Common myeloid progenitor, CD34-positive (primary cell): ENCODE measurements around the gene DHRS7.

ENCODE experiments used
- CTCF ChIA-PET: fragments of 350-600 bp; sonication (Branson Sonifier 250); formaldehyde crosslinking; loops from one replicate; lab custom pipeline; 2021; ENCODE audit warnings: antibody characterized with exemption; lab: Charles Lee
- POLR2A ChIA-PET: fragments of 350-600 bp; sonication (Branson Sonifier 250); formaldehyde crosslinking; loops from one replicate; lab custom pipeline; 2021; ENCODE audit warnings: antibody characterized with exemption; lab: Charles Lee
- DNase-seq, 3 donors: peaks; one replicate each; pipeline versions ENCODE4 v3.0.0 to v3.0.0-alpha.2; 2013
- H3K27ac ChIP-seq, 2 experiments: 1 replicate in 1 of 2; 2 replicates in 1 of 2; pipeline ENCODE4 v1.7.0; 2013; ENCODE audit warnings: inconsistent platforms in 2 of 2, low read length in 2 of 2, mild to moderate bottlenecking in 2 of 2, low read depth in 1 of 2, moderate library complexity in 1 of 2; ENCODE audit not compliant: severe bottlenecking in 2 of 2, insufficient read depth in 1 of 2, poor library complexity in 1 of 2
- H3K27me3 ChIP-seq, 5 experiments: replicated peaks in 2 of 5; 1 replicate in 3 of 5; 2 replicates in 2 of 5; pipeline versions ENCODE4 v1.6.1 to v1.7.0; 2013; ENCODE audit warnings: low read length in 4 of 5, mild to moderate bottlenecking in 2 of 5, moderate library complexity in 2 of 5, inconsistent platforms in 1 of 5; ENCODE audit not compliant: insufficient read depth in 5 of 5, control insufficient read depth in 4 of 5
- H3K36me3 ChIP-seq, 4 experiments: 1 replicate in 2 of 4; 2 replicates in 2 of 4; pipeline versions ENCODE4 v1.6.1 to v1.7.0; 2013; ENCODE audit warnings: low read length in 3 of 4, control low read depth in 1 of 4, mild to moderate bottlenecking in 1 of 4; ENCODE audit not compliant: control insufficient read depth in 4 of 4, insufficient read depth in 4 of 4
- H3K4me1 ChIP-seq, 4 experiments: 1 replicate in 3 of 4; 2 replicates in 1 of 4; pipeline versions ENCODE4 v1.6.1 to v1.7.1; 2013; ENCODE audit warnings: low read length in 3 of 4, mild to moderate bottlenecking in 3 of 4, control low read depth in 1 of 4, inconsistent platforms in 1 of 4, moderate library complexity in 1 of 4; ENCODE audit not compliant: control insufficient read depth in 4 of 4, insufficient read depth in 4 of 4; ENCODE audit errors: control extremely low read depth in 1 of 4
- H3K4me3 ChIP-seq, 7 experiments: 1 replicate in 4 of 7; 2 replicates in 3 of 7; pipeline versions ENCODE4 v1.5.1 to v1.7.0; 2013; ENCODE audit warnings: mild to moderate bottlenecking in 7 of 7, low read length in 6 of 7, moderate library complexity in 6 of 7, inconsistent platforms in 2 of 7, low read depth in 2 of 7, control low read depth in 1 of 7; ENCODE audit not compliant: insufficient read depth in 4 of 7, control insufficient read depth in 1 of 7; ENCODE audit errors: extremely low read depth in 1 of 7
- H3K9me3 ChIP-seq, 5 experiments: 1 replicate in 4 of 5; 2 replicates in 1 of 5; pipeline versions ENCODE4 v1.6.1 to v1.7.1; 2013; ENCODE audit warnings: low read length in 4 of 5, mild to moderate bottlenecking in 2 of 5, inconsistent platforms in 1 of 5, low read depth in 1 of 5, moderate library complexity in 1 of 5; ENCODE audit not compliant: control insufficient read depth in 4 of 5, insufficient read depth in 2 of 5; ENCODE audit errors: control extremely low read depth in 1 of 5
- WGBS: methylation state at CpG from one replicate; pipeline ENCODE4 v1.1.5; 2013; ENCODE audit not compliant: insufficient coverage; 5-methylcytosine and 5-hydroxymethylcytosine counted together

DHRS7 gene

DNA sequence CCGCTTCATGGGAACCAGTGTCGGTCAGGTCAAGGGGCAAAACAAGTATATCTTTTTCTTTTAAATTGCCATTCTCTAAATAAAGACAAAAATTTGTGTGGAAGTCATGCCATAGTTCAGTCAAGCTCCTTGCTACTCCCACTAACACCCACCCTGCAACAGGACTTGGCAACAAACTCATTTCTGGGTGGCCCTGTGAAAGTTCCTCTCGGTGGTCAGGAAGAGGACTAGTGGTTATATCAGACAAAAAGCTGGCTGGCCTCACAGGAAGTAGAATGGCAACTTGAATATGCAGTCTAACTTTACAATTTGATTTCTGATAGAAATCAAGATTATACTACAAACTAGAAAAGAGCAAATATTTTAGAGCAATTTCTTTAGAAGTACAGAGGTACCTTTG lies 11.2 kb downstream of the DHRS7 start:
- POLR2A ChIA-PET = no interaction called here
- H3K27me3 ChIP-seq = no peaks in the 10 kb centered on the region
- peaks cover 20 to 42% (median 33%) of the 10 kb centered on the region in 4 experiments for H3K4me1 ChIP-seq
- DNase-seq = peak in 2 of 3 donors; percentile 34 to 56
- no peak overlapping the region for H3K27ac ChIP-seq
- H3K9me3 ChIP-seq = no peaks in the 10 kb centered on the region
- peak overlapping the region in 1 of 7 experiments; percentile 38 for H3K4me3 ChIP-seq
- 0% methylated on average over 1 of the region's 3 CpGs for WGBS
- CTCF ChIA-PET = interaction anchor here (1.3 to 5.2 kb wide), 3 partner anchors 11 to 29 kb away, joined by 3 to 28 read pairs (median 6); partner anchors contain the start of gene DHRS7
- peaks cover 6 to 43% (median 16%) of the 10 kb centered on the region in 4 experiments for H3K36me3 ChIP-seq

DNA sequence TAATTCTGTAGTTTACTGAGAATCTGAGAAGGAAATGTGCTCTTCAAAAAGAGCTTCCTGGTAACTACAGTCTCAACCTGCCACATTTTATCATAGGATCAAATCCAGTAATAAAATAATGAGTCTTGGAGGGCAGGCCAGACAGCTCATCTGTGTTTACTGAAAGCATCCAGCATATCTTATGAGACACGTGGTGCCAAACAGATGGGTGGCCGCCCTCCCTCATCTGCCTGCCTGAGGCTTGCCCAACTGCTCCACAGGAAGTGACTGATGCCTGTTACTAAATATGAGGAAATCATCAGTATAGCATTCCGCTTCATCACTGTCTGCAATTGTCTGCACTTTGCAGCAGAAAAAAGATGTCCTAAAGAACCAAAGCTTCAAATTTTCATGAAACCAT lies 13.5 kb downstream of the DHRS7 start:
- WGBS = 0% methylated on average over 3 of the region's 3 CpGs
- H3K36me3 ChIP-seq = peaks cover 10 to 49% (median 21%) of the 10 kb centered on the region in 4 experiments
- no peaks in the 10 kb centered on the region for H3K9me3 ChIP-seq
- DNase-seq = peak; percentile 71 to 97 (median 90)
- CTCF ChIA-PET = interaction anchor here (0.6 to 5.2 kb wide), 8 partner anchors 9 to 1518 kb away, joined by 3 to 28 read pairs (median 3); partner anchors contain the start of gene DHRS7
- POLR2A ChIA-PET = no interaction called here
- H3K27ac ChIP-seq = peak overlapping the region in 1 of 2 experiments; percentile 67
- H3K4me1 ChIP-seq = peaks cover 20 to 42% (median 29%) of the 10 kb centered on the region in 4 experiments
- no peaks in the 10 kb centered on the region for H3K27me3 ChIP-seq
- no peak overlapping the region for H3K4me3 ChIP-seq

DNA sequence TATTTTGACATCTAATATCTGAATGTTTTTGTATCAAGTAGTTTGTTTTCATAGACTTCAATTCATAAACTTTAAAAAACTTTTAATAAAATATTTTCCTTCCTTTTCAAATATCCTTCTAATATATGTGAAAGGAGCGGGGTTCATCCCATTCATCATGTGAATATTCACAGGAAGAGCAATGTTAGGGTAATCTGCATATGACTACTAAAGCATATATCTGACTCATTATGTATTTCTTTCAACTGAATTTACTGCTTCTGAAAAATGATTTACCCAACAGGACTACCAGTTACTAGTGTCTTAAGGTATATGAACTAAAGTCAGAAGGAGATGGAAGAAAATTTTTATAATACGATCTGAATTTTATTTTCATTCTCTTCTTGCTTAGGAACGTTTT lies 30.5 kb downstream of the DHRS7 start:
- peaks cover 5 to 17% (median 10%) of the 10 kb centered on the region in 4 experiments for H3K36me3 ChIP-seq
- POLR2A ChIA-PET = interaction anchor here (1.1 kb wide), 1 partner anchor 113 kb away, joined by 3 read pairs; no protein-coding TSS in a partner anchor
- no peaks in the 10 kb centered on the region for H3K4me1 ChIP-seq
- no CpG with 5 or more reads among the region's 3 CpGs for WGBS
- no peak overlapping the region for H3K4me3 ChIP-seq
- no peaks in the 10 kb centered on the region for H3K27me3 ChIP-seq
- no peak for DNase-seq
- peaks cover 0 to 1% (median 0%) of the 10 kb centered on the region in 5 experiments for H3K9me3 ChIP-seq
- CTCF ChIA-PET = interaction anchor here (1.2 kb wide), 1 partner anchor 18 kb away, joined by 3 read pairs; no protein-coding TSS in a partner anchor
- H3K27ac ChIP-seq = no peak overlapping the region

DNA sequence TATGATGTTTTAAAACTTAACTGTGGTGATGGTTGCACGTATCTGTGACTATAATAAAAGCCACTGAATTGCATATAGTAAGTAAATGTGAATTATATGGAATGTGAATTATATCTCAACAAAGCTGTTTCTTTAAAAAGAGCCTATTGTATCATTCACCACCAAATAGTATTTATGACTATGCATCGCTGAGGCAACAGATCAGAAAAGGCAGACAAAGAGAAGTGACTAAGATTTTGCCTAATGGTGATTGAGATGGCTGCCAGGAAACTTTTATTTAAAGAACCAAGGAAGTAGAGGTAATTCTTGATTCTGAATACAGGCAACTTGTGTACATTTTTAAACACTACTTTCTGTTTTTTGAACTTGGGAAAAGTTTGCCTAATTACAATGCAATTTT lies 31.7 kb downstream of the DHRS7 start:
- 100% methylated on average over 1 of the region's 2 CpGs for WGBS
- no peak for DNase-seq
- no peak overlapping the region for H3K27ac ChIP-seq
- H3K36me3 ChIP-seq = peaks cover 6 to 24% (median 13%) of the 10 kb centered on the region in 4 experiments
- H3K4me3 ChIP-seq = no peak overlapping the region
- CTCF ChIA-PET = interaction anchor here (1.2 kb wide), 1 partner anchor 17 kb away, joined by 3 read pairs; no protein-coding TSS in a partner anchor
- POLR2A ChIA-PET = interaction anchor here (1.1 kb wide), 1 partner anchor 115 kb away, joined by 3 read pairs; no protein-coding TSS in a partner anchor
- H3K27me3 ChIP-seq = no peaks in the 10 kb centered on the region
- H3K4me1 ChIP-seq = no peaks in the 10 kb centered on the region
- peaks cover 0 to 1% (median 0%) of the 10 kb centered on the region in 5 experiments for H3K9me3 ChIP-seq

DNA sequence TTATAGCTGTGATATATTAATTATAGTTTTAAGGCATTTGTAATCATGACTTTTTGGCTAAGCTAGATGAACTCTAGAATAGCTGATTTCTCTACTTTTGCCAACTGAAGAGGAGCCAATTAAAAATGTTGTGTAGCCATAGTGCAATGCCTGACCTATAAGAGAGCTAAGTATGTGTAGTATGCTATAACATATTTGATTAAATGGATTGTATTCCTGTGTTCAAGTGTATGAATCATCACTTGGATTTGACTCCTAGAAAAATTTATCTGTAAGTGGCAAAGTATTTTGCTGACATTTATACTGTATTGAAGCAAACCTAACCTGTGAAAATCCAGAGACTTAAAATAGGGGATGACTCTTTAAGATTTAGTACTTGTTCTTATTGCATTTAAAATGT lies 39.3 kb downstream of the DHRS7 start:
- Histone ChIP-seq H3K36me3 (peaks cover 27 to 84% (median 61%) of the 10 kb centered on the region in 4 experiments), H3K27me3 (no peaks in the 10 kb centered on the region), H3K27ac (no peak overlapping the region), H3K9me3 (peaks cover 6 to 11% (median 10%) of the 10 kb centered on the region in 5 experiments), H3K4me3 (no peak overlapping the region), H3K4me1 (no peaks in the 10 kb centered on the region)
- POLR2A ChIA-PET = no interaction called here
- DNase-seq = no peak
- CTCF ChIA-PET = interaction anchor here (0.6 to 1.5 kb wide), 5 partner anchors 10 to 38 kb away, joined by 3 to 5 read pairs (median 3); partner anchors contain the start of gene PCNX4

DNA sequence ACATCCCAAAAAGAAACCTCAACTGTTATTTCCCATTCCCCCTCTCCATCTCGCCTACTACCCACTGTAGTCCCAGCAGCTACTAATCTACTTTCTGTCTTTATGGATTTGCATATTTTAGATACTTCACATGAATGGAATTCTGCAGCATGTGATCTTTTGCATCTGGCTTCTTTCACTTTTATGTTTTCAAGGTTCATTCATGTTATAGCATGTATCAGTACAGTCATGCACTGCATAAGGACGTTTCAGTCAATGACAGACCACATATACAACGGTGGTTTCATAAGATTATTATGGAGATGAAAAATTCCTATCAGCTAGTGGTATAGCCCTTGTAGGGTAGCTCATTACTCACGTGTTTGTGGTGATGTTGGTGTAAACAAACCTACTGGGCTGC lies 49.0 kb downstream of the DHRS7 start:
- no peak overlapping the region for H3K4me3 ChIP-seq
- H3K36me3 ChIP-seq = peaks cover 11 to 52% (median 34%) of the 10 kb centered on the region in 4 experiments
- ChIA-PET CTCF (interaction anchor here (1.2 kb wide), 1 partner anchor 18 kb away, joined by 3 read pairs; no protein-coding TSS in a partner anchor), POLR2A (no interaction called here)
- no peak for DNase-seq
- no peaks in the 10 kb centered on the region for H3K4me1 ChIP-seq
- WGBS = no CpG with 5 or more reads among the region's 4 CpGs
- H3K27ac ChIP-seq = no peak overlapping the region
- no peaks in the 10 kb centered on the region for H3K27me3 ChIP-seq
- no peaks in the 10 kb centered on the region for H3K9me3 ChIP-seq

DNA sequence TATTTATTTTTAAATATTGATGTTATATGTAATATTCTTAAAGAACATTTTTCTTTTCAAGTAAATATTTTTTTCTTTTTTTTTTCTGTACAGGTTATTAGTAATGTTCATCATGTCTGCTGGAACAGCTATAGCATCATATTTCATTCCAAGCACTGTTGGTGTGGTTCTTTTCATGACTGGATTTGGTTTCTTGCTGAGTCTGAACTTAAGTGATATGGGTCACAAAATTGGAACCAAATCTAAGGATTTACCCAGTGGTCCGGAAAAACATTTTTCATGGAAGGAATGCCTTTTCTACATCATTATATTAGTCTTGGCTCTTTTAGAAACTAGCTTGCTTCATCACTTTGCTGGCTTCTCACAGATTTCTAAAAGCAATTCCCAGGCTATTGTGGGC lies 50.3 kb downstream of the DHRS7 start:
- Histone ChIP-seq H3K27ac (no peak overlapping the region), H3K4me3 (no peak overlapping the region), H3K36me3 (peaks cover 11 to 52% (median 29%) of the 10 kb centered on the region in 4 experiments), H3K9me3 (no peaks in the 10 kb centered on the region), H3K27me3 (no peaks in the 10 kb centered on the region), H3K4me1 (peaks cover 0 to 6% (median 0%) of the 10 kb centered on the region in 4 experiments)
- POLR2A ChIA-PET = no interaction called here
- 100% methylated on average over 1 of the region's 1 CpG for WGBS
- no peak for DNase-seq
- CTCF ChIA-PET = interaction anchor here (0.8 kb wide), 1 partner anchor 51 kb away, joined by 3 read pairs; the partner anchor contains the start of gene DHRS7
